Measurements from ENCODE around the gene GABARAPL1.

- TF ChIP-seq CTCF (IDR thresholded peaks at IDR 0.05; ENCODE audit: poor library complexity, severe bottlenecking) (no peak), MXI1 (conservative IDR thresholded peaks at IDR 0.05; ENCODE audit: poor library complexity, severe bottlenecking) (no peak), EP300 (conservative IDR thresholded peaks at IDR 0.05; ENCODE audit: poor library complexity, severe bottlenecking) (no peak)
Observed at GRCh38 chr12:10174986-10175614, 37.6 kb upstream of the GABARAPL1 start.

All from neural cell (in vitro differentiated cells).